ENCODE results near the gene CDX1.

The CDX1 gene

DNA sequence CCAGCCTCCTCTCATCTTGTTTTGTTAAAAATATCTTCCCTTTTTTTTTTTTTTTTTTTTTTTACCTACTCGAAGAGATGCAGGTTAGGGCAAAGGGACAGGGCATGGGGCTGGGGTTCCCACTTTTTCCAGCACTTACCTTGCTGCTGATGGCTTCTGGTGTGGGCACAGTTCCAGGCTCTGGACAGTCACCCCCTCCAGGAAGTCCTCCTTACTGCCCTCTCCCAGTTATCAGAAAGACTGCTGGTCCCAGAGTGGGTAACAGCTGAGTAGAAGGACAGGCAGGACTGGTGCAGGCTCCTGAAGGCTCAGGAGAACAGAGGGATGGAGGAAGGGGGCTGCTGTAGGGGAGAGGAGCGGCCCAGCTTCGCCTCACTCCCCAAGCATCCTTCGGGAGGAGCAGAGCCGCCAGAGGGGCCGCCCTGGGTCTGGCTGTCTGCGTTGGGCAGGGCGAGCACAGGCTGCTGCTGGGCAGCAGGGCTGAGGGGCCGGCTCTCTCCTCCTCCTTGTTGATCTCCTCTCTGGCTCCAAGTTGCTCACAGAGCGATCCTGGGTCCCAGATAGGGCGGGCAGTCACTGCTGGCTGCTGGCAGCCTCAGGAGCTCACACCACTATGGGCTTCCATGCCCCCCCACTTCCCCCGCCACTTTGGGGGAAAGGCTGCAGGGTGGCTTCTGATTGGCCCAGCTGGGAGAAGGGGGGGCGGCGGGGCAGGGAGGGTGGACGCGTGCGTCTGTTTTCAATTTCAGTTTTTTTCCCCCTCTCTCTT is 11.1 kb upstream of the CDX1 start, which contains the start of gene PDGFRB:
Gene PDGFRB (minus strand): TSS at position 588 of the 769 bp plus-strand sequence. CDS start 18,798 bp downstream, outside the sequence.
- Histone ChIP-seq H3K4me3 (ENCODE audit: insufficient read depth, low read depth, low read length, poor library complexity, severe bottlenecking) (peak within 1 kb of the TSS; percentile 15), H3K27me3 (replicated peaks; ENCODE audit: control insufficient read depth, insufficient read depth, low read length, poor library complexity, severe bottlenecking) (peaks cover 4% of the 10 kb centered on the region), H3K36me3 (ENCODE audit: control insufficient read depth, insufficient read depth, low read length) (no peaks in the 10 kb centered on the region), H3K27ac (ENCODE audit: insufficient read depth, low read length, poor library complexity, severe bottlenecking) (no peak within 1 kb of the TSS), H3K4me1 (ENCODE audit: control insufficient read depth, insufficient read depth, low read length, poor library complexity, severe bottlenecking) (no peaks in the 10 kb centered on the region), H3K9me3 (ENCODE audit: control insufficient read depth, low read length) (no peaks in the 10 kb centered on the region)
- DNase-seq, result no peak

DNA sequence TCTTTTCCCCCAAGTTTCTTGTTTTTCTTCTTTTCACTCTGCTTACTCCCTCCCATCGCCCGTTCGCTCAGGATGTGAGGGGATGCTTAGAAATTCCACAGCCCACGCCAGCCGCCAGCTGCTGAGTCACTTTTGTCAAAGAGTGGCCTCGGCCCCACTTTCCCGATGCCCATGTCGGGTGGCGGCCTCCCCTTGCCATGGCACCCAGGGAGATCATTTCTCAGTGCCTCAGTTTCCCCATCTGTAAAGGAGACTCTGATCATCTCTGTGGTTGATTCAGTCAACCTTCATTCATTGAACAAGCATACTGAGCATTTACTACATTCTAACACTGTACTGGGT is 10.6 kb upstream of the CDX1 start:
- no peaks in the 10 kb centered on the region for H3K36me3 ChIP-seq (ENCODE audit: control insufficient read depth, insufficient read depth, low read length)
- H3K4me1 ChIP-seq (ENCODE audit: control insufficient read depth, insufficient read depth, low read length, poor library complexity, severe bottlenecking), result no peaks in the 10 kb centered on the region
- H3K4me3 ChIP-seq (ENCODE audit: insufficient read depth, low read depth, low read length, poor library complexity, severe bottlenecking), result peak overlapping the region; percentile 15
- no peaks in the 10 kb centered on the region for H3K9me3 ChIP-seq (ENCODE audit: control insufficient read depth, low read length)
- H3K27me3 ChIP-seq (replicated peaks; ENCODE audit: control insufficient read depth, insufficient read depth, low read length, poor library complexity, severe bottlenecking), result peaks cover 4% of the 10 kb centered on the region
- H3K27ac ChIP-seq (ENCODE audit: insufficient read depth, low read length, poor library complexity, severe bottlenecking), result no peak overlapping the region
- DNase-seq, result no peak

DNA sequence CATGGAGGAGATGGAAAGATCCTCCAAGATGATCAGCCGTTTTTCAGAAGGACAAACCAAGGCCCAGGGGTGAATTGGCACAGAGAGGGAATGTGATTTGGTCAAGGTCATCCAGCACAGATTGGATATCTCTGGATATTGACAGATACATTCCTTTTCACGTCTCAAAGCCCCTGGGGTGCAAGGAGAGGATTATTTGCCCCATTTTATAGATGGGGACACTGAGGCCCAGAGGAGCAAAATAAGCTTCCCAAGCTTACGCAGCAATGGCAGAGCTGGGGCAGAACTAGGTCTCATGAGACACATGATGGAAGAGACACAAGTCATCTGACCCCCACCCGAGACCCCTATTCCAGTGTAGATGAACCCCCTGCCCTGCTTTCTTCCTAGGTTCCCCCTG is 10.0 kb upstream of the CDX1 start:
- no peaks in the 10 kb centered on the region for H3K36me3 ChIP-seq (ENCODE audit: control insufficient read depth, insufficient read depth, low read length)
- no peak for DNase-seq
- H3K27ac ChIP-seq (ENCODE audit: insufficient read depth, low read length, poor library complexity, severe bottlenecking), result no peak overlapping the region
- H3K27me3 ChIP-seq (replicated peaks; ENCODE audit: control insufficient read depth, insufficient read depth, low read length, poor library complexity, severe bottlenecking), result peaks cover 4% of the 10 kb centered on the region
- no peak overlapping the region for H3K4me3 ChIP-seq (ENCODE audit: insufficient read depth, low read depth, low read length, poor library complexity, severe bottlenecking)
- no peaks in the 10 kb centered on the region for H3K9me3 ChIP-seq (ENCODE audit: control insufficient read depth, low read length)
- H3K4me1 ChIP-seq (ENCODE audit: control insufficient read depth, insufficient read depth, low read length, poor library complexity, severe bottlenecking), result no peaks in the 10 kb centered on the region

DNA sequence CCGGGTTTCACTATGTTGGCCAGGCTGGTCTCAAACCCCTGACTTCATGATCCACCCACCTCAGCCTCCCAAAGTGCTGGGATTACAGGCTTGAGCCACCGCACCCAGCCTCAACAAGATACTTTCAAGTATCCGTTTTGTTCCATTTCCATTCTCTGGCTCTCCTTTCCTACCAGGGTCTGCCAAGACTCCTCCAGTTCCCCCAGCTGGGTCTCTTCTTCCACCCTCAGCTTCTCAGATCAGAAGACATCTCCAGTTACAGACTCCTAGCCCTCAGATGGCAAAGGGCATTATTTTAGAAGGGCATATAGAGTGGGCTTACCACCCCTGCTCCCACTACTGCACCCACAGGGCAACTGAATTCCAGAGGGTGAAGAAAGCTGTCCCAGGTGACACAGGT is 9.4 kb upstream of the CDX1 start:
- DNase-seq, result no peak
- H3K9me3 ChIP-seq (ENCODE audit: control insufficient read depth, low read length), result no peaks in the 10 kb centered on the region
- H3K27ac ChIP-seq (ENCODE audit: insufficient read depth, low read length, poor library complexity, severe bottlenecking), result no peak overlapping the region
- no peaks in the 10 kb centered on the region for H3K36me3 ChIP-seq (ENCODE audit: control insufficient read depth, insufficient read depth, low read length)
- no peak overlapping the region for H3K4me3 ChIP-seq (ENCODE audit: insufficient read depth, low read depth, low read length, poor library complexity, severe bottlenecking)
- H3K4me1 ChIP-seq (ENCODE audit: control insufficient read depth, insufficient read depth, low read length, poor library complexity, severe bottlenecking), result no peaks in the 10 kb centered on the region
- peaks cover 4% of the 10 kb centered on the region for H3K27me3 ChIP-seq (replicated peaks; ENCODE audit: control insufficient read depth, insufficient read depth, low read length, poor library complexity, severe bottlenecking)

DNA sequence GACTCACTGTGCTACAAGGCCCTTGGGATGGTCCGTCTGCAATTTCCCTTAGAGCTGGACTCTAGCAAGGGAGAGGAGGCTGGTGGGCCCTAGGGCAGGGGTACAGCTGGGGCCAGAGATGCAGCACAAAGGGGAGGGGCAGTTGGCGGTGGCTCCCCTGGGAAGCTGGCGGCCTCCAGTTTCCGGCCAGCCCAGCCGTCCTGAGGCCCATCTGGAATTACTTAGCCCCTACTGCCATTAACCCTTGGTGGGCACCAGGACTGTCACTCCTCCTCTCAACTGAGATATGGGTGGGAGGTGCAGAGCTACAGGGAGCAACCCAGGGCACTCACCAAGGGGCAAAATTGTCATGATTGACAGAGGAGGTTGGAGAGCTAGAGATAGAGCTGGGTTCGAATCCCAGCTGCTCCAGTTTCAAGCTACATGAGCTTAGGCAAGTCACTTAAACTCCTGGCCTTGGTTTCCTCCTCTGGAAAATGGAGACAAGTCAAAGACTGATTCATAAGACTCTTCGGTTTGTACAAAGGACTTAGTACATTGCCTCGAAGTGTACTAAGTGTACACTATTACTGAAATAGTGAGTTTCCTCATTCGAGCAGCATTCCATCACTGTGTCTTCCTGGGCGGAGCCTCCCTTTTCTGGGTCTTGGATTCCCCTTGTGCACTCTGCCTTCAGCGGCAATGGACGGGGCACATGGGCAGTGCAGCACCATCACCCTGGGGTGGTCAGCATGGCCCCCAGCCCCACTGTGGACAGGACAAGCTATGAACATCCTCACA is 8.2 kb upstream of the CDX1 start:
- Histone ChIP-seq H3K4me3 (ENCODE audit: insufficient read depth, low read depth, low read length, poor library complexity, severe bottlenecking) (no peak overlapping the region), H3K27ac (ENCODE audit: insufficient read depth, low read length, poor library complexity, severe bottlenecking) (no peak overlapping the region), H3K27me3 (replicated peaks; ENCODE audit: control insufficient read depth, insufficient read depth, low read length, poor library complexity, severe bottlenecking) (peaks cover 4% of the 10 kb centered on the region), H3K36me3 (ENCODE audit: control insufficient read depth, insufficient read depth, low read length) (no peaks in the 10 kb centered on the region), H3K4me1 (ENCODE audit: control insufficient read depth, insufficient read depth, low read length, poor library complexity, severe bottlenecking) (no peaks in the 10 kb centered on the region), H3K9me3 (ENCODE audit: control insufficient read depth, low read length) (no peaks in the 10 kb centered on the region)
- DNase-seq, result no peak

- no peak overlapping the region for H3K4me3 ChIP-seq (ENCODE audit: insufficient read depth, low read depth, low read length, poor library complexity, severe bottlenecking)
- peaks cover 4% of the 10 kb centered on the region for H3K27me3 ChIP-seq (replicated peaks; ENCODE audit: control insufficient read depth, insufficient read depth, low read length, poor library complexity, severe bottlenecking)
- no peaks in the 10 kb centered on the region for H3K36me3 ChIP-seq (ENCODE audit: control insufficient read depth, insufficient read depth, low read length)
- H3K9me3 ChIP-seq (ENCODE audit: control insufficient read depth, low read length), result no peaks in the 10 kb centered on the region
- DNase-seq, result no peak
- no peak overlapping the region for H3K27ac ChIP-seq (ENCODE audit: insufficient read depth, low read length, poor library complexity, severe bottlenecking)
- H3K4me1 ChIP-seq (ENCODE audit: control insufficient read depth, insufficient read depth, low read length, poor library complexity, severe bottlenecking), result no peaks in the 10 kb centered on the region
Measured at GRCh38 chr5:150159031-150159430, 7.5 kb upstream of the CDX1 start.

DNA sequence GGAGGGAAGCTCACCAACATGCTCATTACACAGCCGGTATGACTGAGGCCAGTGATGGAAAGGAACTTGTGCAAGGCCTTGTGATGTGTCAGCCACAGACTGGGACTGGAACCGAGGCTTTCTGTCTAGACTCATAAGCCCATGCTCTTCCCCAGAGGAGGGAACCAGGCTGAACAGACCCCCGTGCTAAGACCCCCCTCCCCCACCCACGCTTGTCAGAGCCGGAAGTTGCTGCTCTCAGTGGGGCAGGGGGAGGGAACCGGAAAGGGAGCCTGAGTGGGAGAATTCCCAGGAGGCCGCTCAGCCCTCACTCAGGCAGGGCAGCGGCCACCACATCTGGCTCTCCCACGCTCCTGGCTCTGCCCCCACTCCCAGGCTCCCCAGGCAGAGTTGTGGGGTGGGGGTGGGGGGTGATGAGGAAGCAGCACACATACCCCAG is 6.8 kb upstream of the CDX1 start:
- Histone ChIP-seq H3K36me3 (ENCODE audit: control insufficient read depth, insufficient read depth, low read length) (no peaks in the 10 kb centered on the region), H3K9me3 (ENCODE audit: control insufficient read depth, low read length) (no peaks in the 10 kb centered on the region), H3K4me3 (ENCODE audit: insufficient read depth, low read depth, low read length, poor library complexity, severe bottlenecking) (no peak overlapping the region), H3K27me3 (replicated peaks; ENCODE audit: control insufficient read depth, insufficient read depth, low read length, poor library complexity, severe bottlenecking) (peaks cover 4% of the 10 kb centered on the region), H3K27ac (ENCODE audit: insufficient read depth, low read length, poor library complexity, severe bottlenecking) (no peak overlapping the region), H3K4me1 (ENCODE audit: control insufficient read depth, insufficient read depth, low read length, poor library complexity, severe bottlenecking) (no peaks in the 10 kb centered on the region)
- no peak for DNase-seq

- H3K4me1 ChIP-seq (ENCODE audit: control insufficient read depth, insufficient read depth, low read length, poor library complexity, severe bottlenecking), result no peaks in the 10 kb centered on the region
- no peaks in the 10 kb centered on the region for H3K9me3 ChIP-seq (ENCODE audit: control insufficient read depth, low read length)
- no peak overlapping the region for H3K27ac ChIP-seq (ENCODE audit: insufficient read depth, low read length, poor library complexity, severe bottlenecking)
- H3K4me3 ChIP-seq (ENCODE audit: insufficient read depth, low read depth, low read length, poor library complexity, severe bottlenecking), result no peak overlapping the region
- DNase-seq, result no peak
- H3K27me3 ChIP-seq (replicated peaks; ENCODE audit: control insufficient read depth, insufficient read depth, low read length, poor library complexity, severe bottlenecking), result peaks cover 4% of the 10 kb centered on the region
- H3K36me3 ChIP-seq (ENCODE audit: control insufficient read depth, insufficient read depth, low read length), result no peaks in the 10 kb centered on the region
Measured at GRCh38 chr5:150160448-150161081, 6.0 kb upstream of the CDX1 start.

DNA sequence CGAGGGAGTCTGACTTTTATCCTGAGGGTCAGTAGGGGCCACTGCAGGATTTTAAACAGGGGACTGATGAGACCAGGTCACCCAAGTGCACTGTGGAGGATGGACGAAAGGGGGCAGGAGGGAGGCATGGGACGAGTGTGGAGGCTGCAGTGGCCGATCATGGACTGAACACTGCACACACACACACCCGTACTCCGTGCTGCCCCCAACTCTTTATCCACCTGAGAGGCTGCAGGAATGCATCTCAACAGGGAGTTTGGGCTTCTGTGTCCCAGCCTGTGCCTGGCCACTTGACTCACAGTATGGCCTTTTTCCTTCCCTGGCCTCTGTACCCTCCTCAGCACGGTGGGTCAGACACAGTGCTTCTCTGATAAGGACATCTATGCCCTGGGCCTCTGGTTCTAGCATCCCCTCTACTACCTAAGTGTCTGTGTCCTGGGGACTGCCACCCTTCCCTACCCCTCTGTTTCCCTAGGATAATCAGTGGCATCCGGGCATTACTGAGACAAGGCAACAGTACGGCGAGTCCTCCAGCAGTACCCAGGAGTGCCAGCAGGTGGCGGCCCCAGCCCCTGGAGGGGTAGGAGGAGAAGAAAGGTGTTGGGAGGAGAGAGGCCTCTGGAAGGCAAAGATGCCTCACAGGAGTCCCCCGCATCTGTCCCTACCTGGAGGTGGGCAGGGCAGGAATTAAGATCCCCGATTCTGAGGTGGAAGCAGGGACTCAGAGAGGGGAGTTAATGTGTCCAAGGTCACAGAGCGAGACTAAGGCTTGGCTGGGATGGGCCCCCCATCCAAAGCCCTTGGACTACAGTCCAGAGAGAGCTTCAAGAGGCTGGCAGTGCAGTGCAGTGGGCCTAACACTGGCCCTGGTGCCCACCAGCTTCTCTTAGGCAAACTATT is 5.1 kb upstream of the CDX1 start:
- Histone ChIP-seq H3K4me1 (ENCODE audit: control insufficient read depth, insufficient read depth, low read length, poor library complexity, severe bottlenecking) (no peaks in the 10 kb centered on the region), H3K36me3 (ENCODE audit: control insufficient read depth, insufficient read depth, low read length) (no peaks in the 10 kb centered on the region), H3K27me3 (replicated peaks; ENCODE audit: control insufficient read depth, insufficient read depth, low read length, poor library complexity, severe bottlenecking) (peaks cover 6% of the 10 kb centered on the region), H3K4me3 (ENCODE audit: insufficient read depth, low read depth, low read length, poor library complexity, severe bottlenecking) (no peak overlapping the region), H3K27ac (ENCODE audit: insufficient read depth, low read length, poor library complexity, severe bottlenecking) (no peak overlapping the region), H3K9me3 (ENCODE audit: control insufficient read depth, low read length) (no peaks in the 10 kb centered on the region)
- DNase-seq, result peak; percentile 27 to 43 (median 34)

Data from effector memory CD4-positive, alpha-beta T cell (primary cell).